HEK293 (cell line): Measurements from ENCODE around the gene PIP4K2B.

ENCODE experiments used
- YY1 ChIP-seq: fragments of 450-650 bp; formaldehyde crosslinking; IDR thresholded peaks from 2 replicates; pipeline ENCODE4 v1.5.1; 2018; ENCODE audit warnings: missing biosample characterization, missing genetic modification characterization
- ZNF777 ChIP-seq: fragments of 450-650 bp; formaldehyde crosslinking; IDR thresholded peaks from 2 replicates; pipeline ENCODE4 v1.5.1; 2017; ENCODE audit warnings: missing biosample characterization, missing genetic modification characterization, borderline replicate concordance
- ZNF830 ChIP-seq: fragments of 450-650 bp; IDR thresholded peaks from 2 replicates; pipeline ENCODE4 v1.5.0; 2018; ENCODE audit warnings: missing biosample characterization, missing genetic modification characterization, low read depth, mild to moderate bottlenecking, moderate library complexity
- TF ChIP-seq, protein P1 (sequence below): fragments of 450-650 bp; formaldehyde crosslinking; IDR thresholded peaks from 2 replicates; pipeline ENCODE4 v1.5.1; 2016; ENCODE audit warnings: missing biosample characterization, missing genetic modification characterization
- TF ChIP-seq, protein P2 (sequence below): fragments of 450-650 bp; formaldehyde crosslinking; IDR thresholded peaks from 2 replicates; pipeline ENCODE4 v1.5.1; 2016; ENCODE audit warnings: missing biosample characterization, missing genetic modification characterization

DNA sequence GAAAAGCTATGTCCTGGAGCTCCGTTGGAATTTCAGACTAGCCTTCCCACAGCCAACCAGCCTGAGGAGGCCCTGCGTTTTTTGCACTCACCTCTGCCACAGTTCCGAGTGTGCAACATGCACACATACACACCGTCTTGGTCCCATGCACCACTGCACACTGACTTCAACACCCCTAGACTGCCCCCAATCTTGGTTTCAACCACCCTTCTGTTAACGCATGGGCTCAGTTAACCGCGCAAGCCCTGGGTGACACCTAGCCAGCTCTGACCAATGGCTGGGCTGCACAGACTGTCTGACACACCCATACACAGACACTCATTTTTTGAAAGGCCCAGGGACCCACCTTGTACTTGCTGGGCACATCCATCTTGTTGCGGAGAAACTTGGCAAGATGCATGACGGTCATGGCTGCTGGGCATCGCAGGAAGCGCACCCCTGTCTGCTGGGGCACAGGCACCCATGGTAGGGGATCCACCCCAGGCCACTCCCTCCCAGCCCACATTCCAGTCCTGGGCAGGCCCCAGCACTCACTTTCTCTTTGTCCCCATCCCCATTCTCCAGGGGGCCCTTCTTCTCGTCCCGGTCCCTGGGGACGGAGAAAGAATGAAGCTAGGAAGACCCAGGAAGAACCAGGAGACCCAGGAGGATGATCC, 61.2 kb downstream of the PIP4K2B start:
- TF ChIP-seq ZNF830 (tag by site-specific recombination) (no peak), YY1 (tag by site-specific recombination) (no peak), ZNF777 (tag by site-specific recombination) (no peak)
- TF ChIP-seq, protein P1, sequence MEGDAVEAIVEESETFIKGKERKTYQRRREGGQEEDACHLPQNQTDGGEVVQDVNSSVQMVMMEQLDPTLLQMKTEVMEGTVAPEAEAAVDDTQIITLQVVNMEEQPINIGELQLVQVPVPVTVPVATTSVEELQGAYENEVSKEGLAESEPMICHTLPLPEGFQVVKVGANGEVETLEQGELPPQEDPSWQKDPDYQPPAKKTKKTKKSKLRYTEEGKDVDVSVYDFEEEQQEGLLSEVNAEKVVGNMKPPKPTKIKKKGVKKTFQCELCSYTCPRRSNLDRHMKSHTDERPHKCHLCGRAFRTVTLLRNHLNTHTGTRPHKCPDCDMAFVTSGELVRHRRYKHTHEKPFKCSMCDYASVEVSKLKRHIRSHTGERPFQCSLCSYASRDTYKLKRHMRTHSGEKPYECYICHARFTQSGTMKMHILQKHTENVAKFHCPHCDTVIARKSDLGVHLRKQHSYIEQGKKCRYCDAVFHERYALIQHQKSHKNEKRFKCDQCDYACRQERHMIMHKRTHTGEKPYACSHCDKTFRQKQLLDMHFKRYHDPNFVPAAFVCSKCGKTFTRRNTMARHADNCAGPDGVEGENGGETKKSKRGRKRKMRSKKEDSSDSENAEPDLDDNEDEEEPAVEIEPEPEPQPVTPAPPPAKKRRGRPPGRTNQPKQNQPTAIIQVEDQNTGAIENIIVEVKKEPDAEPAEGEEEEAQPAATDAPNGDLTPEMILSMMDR (tag by site-specific recombination): no peak
- TF ChIP-seq, protein P2, sequence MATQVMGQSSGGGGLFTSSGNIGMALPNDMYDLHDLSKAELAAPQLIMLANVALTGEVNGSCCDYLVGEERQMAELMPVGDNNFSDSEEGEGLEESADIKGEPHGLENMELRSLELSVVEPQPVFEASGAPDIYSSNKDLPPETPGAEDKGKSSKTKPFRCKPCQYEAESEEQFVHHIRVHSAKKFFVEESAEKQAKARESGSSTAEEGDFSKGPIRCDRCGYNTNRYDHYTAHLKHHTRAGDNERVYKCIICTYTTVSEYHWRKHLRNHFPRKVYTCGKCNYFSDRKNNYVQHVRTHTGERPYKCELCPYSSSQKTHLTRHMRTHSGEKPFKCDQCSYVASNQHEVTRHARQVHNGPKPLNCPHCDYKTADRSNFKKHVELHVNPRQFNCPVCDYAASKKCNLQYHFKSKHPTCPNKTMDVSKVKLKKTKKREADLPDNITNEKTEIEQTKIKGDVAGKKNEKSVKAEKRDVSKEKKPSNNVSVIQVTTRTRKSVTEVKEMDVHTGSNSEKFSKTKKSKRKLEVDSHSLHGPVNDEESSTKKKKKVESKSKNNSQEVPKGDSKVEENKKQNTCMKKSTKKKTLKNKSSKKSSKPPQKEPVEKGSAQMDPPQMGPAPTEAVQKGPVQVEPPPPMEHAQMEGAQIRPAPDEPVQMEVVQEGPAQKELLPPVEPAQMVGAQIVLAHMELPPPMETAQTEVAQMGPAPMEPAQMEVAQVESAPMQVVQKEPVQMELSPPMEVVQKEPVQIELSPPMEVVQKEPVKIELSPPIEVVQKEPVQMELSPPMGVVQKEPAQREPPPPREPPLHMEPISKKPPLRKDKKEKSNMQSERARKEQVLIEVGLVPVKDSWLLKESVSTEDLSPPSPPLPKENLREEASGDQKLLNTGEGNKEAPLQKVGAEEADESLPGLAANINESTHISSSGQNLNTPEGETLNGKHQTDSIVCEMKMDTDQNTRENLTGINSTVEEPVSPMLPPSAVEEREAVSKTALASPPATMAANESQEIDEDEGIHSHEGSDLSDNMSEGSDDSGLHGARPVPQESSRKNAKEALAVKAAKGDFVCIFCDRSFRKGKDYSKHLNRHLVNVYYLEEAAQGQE (tag by site-specific recombination): no peak
